BJ (cell line): ENCODE measurements around the gene DPM3. TPM values are rescaled to one million over a fixed set of nuclear protein-coding genes. Genes with fewer than 3 reads are reported as not detected.

Experiments
- CTCF ChIA-PET: fragments of 350-600 bp; formaldehyde crosslinking; extraction: SDS; loops from one replicate; lab custom pipeline; 2021; ENCODE audit warnings: antibody characterized with exemption, inconsistent platforms; lab: Yijun Ruan, JAX
- POLR2A ChIA-PET: fragments of 300-600 bp; sonication (Branson Sonifier 250); formaldehyde crosslinking; extraction: SDS; loops from one replicate; lab custom pipeline; 2021; ENCODE audit warnings: antibody characterized with exemption; lab: Charles Lee
- DNase-seq: peaks from one replicate; pipeline ENCODE4 v3.0.0-alpha.2; 2011; ENCODE audit warnings: low read depth
- H3K27me3 ChIP-seq: 2 replicates; pipeline ENCODE4 v1.6.0; 2011; ENCODE audit warnings: low read length; ENCODE audit not compliant: control insufficient read depth, insufficient read depth
- H3K36me3 ChIP-seq: 2 replicates; pipeline ENCODE4 v1.5.1; 2011; ENCODE audit warnings: low read length; ENCODE audit not compliant: control insufficient read depth, insufficient read depth
- H3K4me3 ChIP-seq: 2 replicates; pipeline ENCODE4 v1.5.1; 2011; ENCODE audit warnings: low read depth, mild to moderate bottlenecking, control low read depth, low read length
- CTCF ChIP-seq: IDR thresholded peaks from 2 replicates; pipeline ENCODE4 v1.5.1; 2011; ENCODE audit warnings: low read depth, mild to moderate bottlenecking, control low read depth, inconsistent platforms, low read length, moderate library complexity; ENCODE audit not compliant: insufficient read depth
- polyA plus RNA-seq: library from polyadenylated mRNA; depleted of rRNA; stranded (reverse); fragments of >200 nt; gene quantifications from 2 replicates; pipeline ENCODE4 v1.2.3, GENCODE V29; 2011

DPM3 gene
- polyA plus RNA-seq, 1 experiment = 34.1 TPM

GRCh38 chr1:155171836-155172731 is 31.8 kb upstream of the DPM3 start:
- TF ChIP-seq CTCF = no peak
- Histone ChIP-seq H3K27me3 (no peaks in the 10 kb centered on the region), H3K36me3 (peaks cover 6% of the 10 kb centered on the region), H3K4me3 (peak overlapping the region; percentile 97)
- CTCF ChIA-PET = interaction anchor here (0.8 to 11.3 kb wide), 22 partner anchors 9 to 198 kb away, joined by 3 to 259 read pairs (median 6); partner anchors contain the start of genes ADAM15, CKS1B, SLC50A1 and THBS3
- POLR2A ChIA-PET = no interaction called here
- DNase-seq = no peak

- ChIA-PET POLR2A (no interaction called here), CTCF (interaction anchor here (1.7 to 11.3 kb wide), 3 partner anchors 23 to 85 kb away, joined by 5 to 259 read pairs (median 46); no protein-coding TSS in a partner anchor)
- peaks cover 4% of the 10 kb centered on the region; the same call in 1 of the 2 replicates for H3K27me3 ChIP-seq
- peaks cover 2% of the 10 kb centered on the region; the same call in 1 of the 2 replicates for H3K36me3 ChIP-seq
- H3K4me3 ChIP-seq = no peak overlapping the region
- no peak for TF ChIP-seq CTCF
- no peak for DNase-seq
Measured at GRCh38 chr1:155170806-155171205, 30.5 kb upstream of the DPM3 start.

- ChIA-PET CTCF (interaction anchor here (0.6 to 11.3 kb wide), 4 partner anchors 23 to 85 kb away, joined by 3 to 259 read pairs (median 26); no protein-coding TSS in a partner anchor), POLR2A (no interaction called here)
- DNase-seq = no peak
- peaks cover 2% of the 10 kb centered on the region; the same call in 1 of the 2 replicates for H3K36me3 ChIP-seq
- H3K4me3 ChIP-seq = no peak overlapping the region
- peaks cover 4% of the 10 kb centered on the region; the same call in 1 of the 2 replicates for H3K27me3 ChIP-seq
- no peak for TF ChIP-seq CTCF
Measured at GRCh38 chr1:155170101-155170785, 29.9 kb upstream of the DPM3 start.

- peaks cover 4% of the 10 kb centered on the region; the same call in 1 of the 2 replicates for H3K27me3 ChIP-seq
- TF ChIP-seq CTCF = no peak
- no peak for DNase-seq
- ChIA-PET CTCF (interaction anchor here (0.6 to 11.3 kb wide), 6 partner anchors 33 to 84 kb away, joined by 3 to 259 read pairs (median 23); partner anchors contain the start of gene SLC50A1), POLR2A (no interaction called here)
- peaks cover 2% of the 10 kb centered on the region; the same call in 1 of the 2 replicates for H3K36me3 ChIP-seq
- H3K4me3 ChIP-seq = no peak overlapping the region
Measured at GRCh38 chr1:155169541-155169940, 29.2 kb upstream of the DPM3 start.
